ENCODE results near the gene F2RL2.

F2RL2 gene

GRCh38 chr5:76622973-76623596 is at the start of gene F2RL2:
Gene F2RL2 (minus strand): TSS chr5:76623403. CDS start chr5:76623230, 173 bp downstream.
- DNase-seq (ENCODE audit: low read depth in 2 of 2): no peak

GRCh38 chr5:76672242-76672641 is 49.0 kb upstream of the F2RL2 start:
- DNase-seq (ENCODE audit: low read depth in 2 of 2): no peak

GRCh38 chr5:76670508-76670907 is 47.3 kb upstream of the F2RL2 start:
- DNase-seq (ENCODE audit: low read depth in 2 of 2): no peak

GRCh38 chr5:76669245-76669644 is 46.0 kb upstream of the F2RL2 start:
- no peak for DNase-seq (ENCODE audit: low read depth in 2 of 2)

- no peak for DNase-seq (ENCODE audit: low read depth in 2 of 2)
These were observed 44.3 kb upstream of the F2RL2 start for GRCh38 chr5:76667495-76667894.

GRCh38 chr5:76664079-76664478 is 40.9 kb upstream of the F2RL2 start:
- DNase-seq (ENCODE audit: low read depth in 2 of 2): no peak

- DNase-seq (ENCODE audit: low read depth in 2 of 2): no peak
These were observed 40.4 kb upstream of the F2RL2 start for GRCh38 chr5:76663573-76663972.

- no peak for DNase-seq (ENCODE audit: low read depth in 2 of 2)
These were observed 39.3 kb upstream of the F2RL2 start for GRCh38 chr5:76662521-76662920.

- no peak for DNase-seq (ENCODE audit: low read depth in 2 of 2)
These were observed 37.2 kb upstream of the F2RL2 start for GRCh38 chr5:76660360-76660759.

GRCh38 chr5:76657683-76658311 is 34.6 kb upstream of the F2RL2 start:
- no peak for DNase-seq (ENCODE audit: low read depth in 2 of 2)

- no peak for DNase-seq (ENCODE audit: low read depth in 2 of 2)
These were observed 33.9 kb upstream of the F2RL2 start for GRCh38 chr5:76657091-76657490.

GRCh38 chr5:76652809-76653414 is 29.7 kb upstream of the F2RL2 start:
- DNase-seq (ENCODE audit: low read depth in 2 of 2): no peak

- no peak for DNase-seq (ENCODE audit: low read depth in 2 of 2)
These were observed 25.9 kb upstream of the F2RL2 start for GRCh38 chr5:76649140-76649539.

GRCh38 chr5:76643371-76643770 is 20.2 kb upstream of the F2RL2 start:
- no peak for DNase-seq (ENCODE audit: low read depth in 2 of 2)

- DNase-seq (ENCODE audit: low read depth in 2 of 2): no peak
These were observed 19.3 kb upstream of the F2RL2 start for GRCh38 chr5:76642390-76643040.

GRCh38 chr5:76641514-76642120 is 18.4 kb upstream of the F2RL2 start:
- DNase-seq (ENCODE audit: low read depth in 2 of 2): peak; percentile 16 to 28

- no peak for DNase-seq (ENCODE audit: low read depth in 2 of 2)
These were observed 15.3 kb upstream of the F2RL2 start for GRCh38 chr5:76638479-76638878.

GRCh38 chr5:76637490-76637889 is 14.3 kb upstream of the F2RL2 start:
- no peak for DNase-seq (ENCODE audit: low read depth in 2 of 2)

GRCh38 chr5:76634661-76635060 is 11.5 kb upstream of the F2RL2 start:
- DNase-seq (ENCODE audit: low read depth in 2 of 2): no peak

GRCh38 chr5:76626738-76627137 is 3.5 kb upstream of the F2RL2 start:
- no peak for DNase-seq (ENCODE audit: low read depth in 2 of 2)

- DNase-seq (ENCODE audit: low read depth in 2 of 2): no peak
These were observed 2.0 kb upstream of the F2RL2 start for GRCh38 chr5:76625087-76625815.

GRCh38 chr5:76622076-76622475 is 1.1 kb downstream of the F2RL2 start:
- DNase-seq (ENCODE audit: low read depth in 2 of 2): no peak

Data from stimulated activated CD8-positive, alpha-beta memory T cell treated with anti-CD3 and anti-CD28 coated beads, Interleukin-15, amount 100 ng/mL, for 48 hours (primary cell).